DND-41 (cell line): ENCODE results near the gene PRKCZ.

Source experiments
- EZH2 ChIP-seq: IDR thresholded peaks from 3 replicates; pipeline ENCODE4 v1.6.1; 2012; ENCODE audit warnings: borderline replicate concordance, low read depth, mild to moderate bottlenecking, moderate library complexity, low read length, inconsistent platforms; ENCODE audit not compliant: severe bottlenecking
- TF ChIP-seq, protein P1 (sequence below): IDR thresholded peaks from 2 replicates; pipeline ENCODE4 v1.5.1; 2012; ENCODE audit warnings: borderline replicate concordance, low read length, moderate library complexity, mild to moderate bottlenecking; ENCODE audit not compliant: poor library complexity, severe bottlenecking; ENCODE audit errors: extremely low read depth

DNA sequence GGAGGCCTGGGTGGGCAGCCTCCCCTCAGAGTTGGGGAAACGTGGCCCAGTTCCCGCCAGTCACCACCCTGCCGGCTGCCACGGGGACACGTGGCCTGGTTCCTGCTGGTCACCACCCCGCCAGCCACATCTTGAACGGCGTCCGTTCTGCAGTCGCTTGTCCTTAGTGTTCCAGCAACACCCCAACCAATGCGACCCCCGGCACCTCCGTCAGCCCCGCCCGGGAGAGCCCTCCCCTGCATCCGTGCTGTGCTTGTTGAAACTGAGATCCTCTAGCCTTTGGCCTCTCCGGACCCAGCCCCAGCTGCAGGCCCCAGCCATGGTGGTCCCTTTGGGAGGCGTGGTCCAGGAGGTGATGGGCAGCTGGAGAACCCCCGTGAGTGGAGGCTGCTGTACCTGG lies 18.7 kb downstream of the PRKCZ start:
- TF ChIP-seq EZH2, result no peak
- TF ChIP-seq, protein P1, sequence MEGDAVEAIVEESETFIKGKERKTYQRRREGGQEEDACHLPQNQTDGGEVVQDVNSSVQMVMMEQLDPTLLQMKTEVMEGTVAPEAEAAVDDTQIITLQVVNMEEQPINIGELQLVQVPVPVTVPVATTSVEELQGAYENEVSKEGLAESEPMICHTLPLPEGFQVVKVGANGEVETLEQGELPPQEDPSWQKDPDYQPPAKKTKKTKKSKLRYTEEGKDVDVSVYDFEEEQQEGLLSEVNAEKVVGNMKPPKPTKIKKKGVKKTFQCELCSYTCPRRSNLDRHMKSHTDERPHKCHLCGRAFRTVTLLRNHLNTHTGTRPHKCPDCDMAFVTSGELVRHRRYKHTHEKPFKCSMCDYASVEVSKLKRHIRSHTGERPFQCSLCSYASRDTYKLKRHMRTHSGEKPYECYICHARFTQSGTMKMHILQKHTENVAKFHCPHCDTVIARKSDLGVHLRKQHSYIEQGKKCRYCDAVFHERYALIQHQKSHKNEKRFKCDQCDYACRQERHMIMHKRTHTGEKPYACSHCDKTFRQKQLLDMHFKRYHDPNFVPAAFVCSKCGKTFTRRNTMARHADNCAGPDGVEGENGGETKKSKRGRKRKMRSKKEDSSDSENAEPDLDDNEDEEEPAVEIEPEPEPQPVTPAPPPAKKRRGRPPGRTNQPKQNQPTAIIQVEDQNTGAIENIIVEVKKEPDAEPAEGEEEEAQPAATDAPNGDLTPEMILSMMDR, result no peak
